ENCODE results near the gene WDR93.

DNA sequence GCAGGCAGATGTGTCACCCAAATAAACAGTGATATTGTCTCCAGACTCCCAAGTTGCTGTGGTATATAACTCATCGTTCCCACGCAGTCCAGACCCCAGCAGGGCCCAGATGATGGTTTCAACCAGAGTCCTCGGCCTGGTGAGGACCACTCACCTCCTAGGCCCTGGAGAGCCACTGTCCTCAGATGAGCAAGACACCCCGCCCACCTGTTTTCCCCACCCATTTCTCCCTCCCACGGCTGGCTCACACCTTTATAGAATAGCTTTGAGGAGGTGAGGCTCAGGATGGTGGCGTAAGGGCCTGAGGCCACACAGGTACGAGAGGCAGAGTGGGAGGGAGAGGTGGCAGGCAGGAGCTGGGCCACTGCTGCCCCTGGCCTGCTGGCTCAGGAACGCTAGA is 53.0 kb downstream of the WDR93 start:
- TF ChIP-seq, protein P1, sequence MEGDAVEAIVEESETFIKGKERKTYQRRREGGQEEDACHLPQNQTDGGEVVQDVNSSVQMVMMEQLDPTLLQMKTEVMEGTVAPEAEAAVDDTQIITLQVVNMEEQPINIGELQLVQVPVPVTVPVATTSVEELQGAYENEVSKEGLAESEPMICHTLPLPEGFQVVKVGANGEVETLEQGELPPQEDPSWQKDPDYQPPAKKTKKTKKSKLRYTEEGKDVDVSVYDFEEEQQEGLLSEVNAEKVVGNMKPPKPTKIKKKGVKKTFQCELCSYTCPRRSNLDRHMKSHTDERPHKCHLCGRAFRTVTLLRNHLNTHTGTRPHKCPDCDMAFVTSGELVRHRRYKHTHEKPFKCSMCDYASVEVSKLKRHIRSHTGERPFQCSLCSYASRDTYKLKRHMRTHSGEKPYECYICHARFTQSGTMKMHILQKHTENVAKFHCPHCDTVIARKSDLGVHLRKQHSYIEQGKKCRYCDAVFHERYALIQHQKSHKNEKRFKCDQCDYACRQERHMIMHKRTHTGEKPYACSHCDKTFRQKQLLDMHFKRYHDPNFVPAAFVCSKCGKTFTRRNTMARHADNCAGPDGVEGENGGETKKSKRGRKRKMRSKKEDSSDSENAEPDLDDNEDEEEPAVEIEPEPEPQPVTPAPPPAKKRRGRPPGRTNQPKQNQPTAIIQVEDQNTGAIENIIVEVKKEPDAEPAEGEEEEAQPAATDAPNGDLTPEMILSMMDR (conservative IDR thresholded peaks at IDR 0.05; ENCODE audit: low read length): no peak
- no peak for TF ChIP-seq EZH2phosphoT487 (IDR thresholded peaks at IDR 0.05; ENCODE audit: borderline replicate concordance, low read depth, low read length)

All from OCI-LY7 (cell line).